GM08714 (cell line): ENCODE measurements around the gene GJC2.
"Not testable (repeated sequence)": the region's sequence is repeated elsewhere in the genome, so short reads cannot be mapped to it uniquely, and the experiment has no call there.

ENCODE experiments used
- H3K4me3 ChIP-seq: fragments of 200-500 bp; sonication (Bioruptor generic); 2 replicates; pipeline ENCODE4 v1.5.1; 2014; ENCODE audit warnings: mild to moderate bottlenecking, low read length, inconsistent platforms
- ZNF274 ChIP-seq: IDR thresholded peaks from 2 replicates; pipeline ENCODE4 v1.6.1; 2012; ENCODE audit warnings: mild to moderate bottlenecking, low read depth, low read length

The GJC2 gene

GRCh38 chr1:228184152-228184551, 34.4 kb downstream of the GJC2 start:
- H3K4me3 ChIP-seq: no peak overlapping the region

DNA sequence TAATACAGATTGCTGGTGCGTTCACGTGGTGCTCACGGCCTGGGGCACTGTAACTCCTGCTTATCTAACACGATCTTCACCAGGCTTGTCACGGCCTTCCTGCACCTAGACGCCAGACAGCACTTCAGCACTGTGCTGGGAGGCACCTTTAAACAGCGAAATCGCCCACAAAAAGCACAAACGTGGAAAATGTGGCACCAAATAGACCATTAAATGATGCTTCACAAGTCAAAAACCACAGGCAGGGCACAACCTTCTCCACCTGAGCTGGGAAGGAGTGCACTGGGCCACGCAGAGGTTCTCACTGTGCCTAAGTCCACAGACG, 35.9 kb downstream of the GJC2 start:
- no peak for TF ChIP-seq ZNF274
- no peak overlapping the region for H3K4me3 ChIP-seq

More at GRCh38 chr1:228184152-228184551, 34.4 kb downstream of the GJC2 start:
- no peak for TF ChIP-seq ZNF274

DNA sequence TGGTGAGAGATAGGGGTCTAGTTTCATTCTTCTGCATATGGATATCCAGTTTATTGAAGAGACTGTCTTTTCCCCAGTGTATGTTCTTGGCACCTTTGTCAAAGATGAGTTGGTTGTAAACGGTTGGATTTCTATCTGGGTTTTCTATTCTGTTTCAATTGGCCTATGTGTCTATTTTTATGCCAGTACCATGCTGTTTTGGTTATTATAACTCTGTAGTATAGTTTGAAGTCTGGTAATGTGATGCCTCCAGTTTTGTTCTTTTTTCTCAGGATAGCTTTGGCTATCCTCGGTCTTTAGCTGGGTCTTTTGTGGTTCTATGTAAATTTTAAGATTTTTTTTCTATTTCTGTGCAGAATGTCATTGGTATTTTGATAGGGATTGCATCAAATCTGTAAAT, 38.5 kb downstream of the GJC2 start:
- not testable (repeated sequence) for H3K4me3 ChIP-seq

DNA sequence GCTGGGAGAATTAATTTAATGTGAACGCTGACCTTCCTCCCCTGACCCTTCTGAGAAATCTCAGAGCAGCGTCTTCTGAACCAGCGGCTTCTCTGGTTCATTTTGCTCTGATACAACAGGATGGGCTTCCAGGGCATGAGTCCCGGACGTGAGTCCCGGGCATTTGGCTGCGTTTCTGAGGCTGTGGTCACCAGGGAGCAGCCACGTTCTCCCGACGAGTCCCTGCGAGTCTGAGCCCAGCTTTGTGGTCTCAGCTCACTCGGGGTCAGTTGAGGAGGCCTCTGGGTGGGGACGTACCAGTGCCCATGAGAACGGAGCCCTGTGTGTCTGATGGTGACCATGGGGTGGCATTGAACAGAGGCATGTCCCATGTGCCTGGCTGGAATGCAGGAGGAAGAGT, 40.5 kb downstream of the GJC2 start:
- no peak for TF ChIP-seq ZNF274
- H3K4me3 ChIP-seq: no peak overlapping the region

DNA sequence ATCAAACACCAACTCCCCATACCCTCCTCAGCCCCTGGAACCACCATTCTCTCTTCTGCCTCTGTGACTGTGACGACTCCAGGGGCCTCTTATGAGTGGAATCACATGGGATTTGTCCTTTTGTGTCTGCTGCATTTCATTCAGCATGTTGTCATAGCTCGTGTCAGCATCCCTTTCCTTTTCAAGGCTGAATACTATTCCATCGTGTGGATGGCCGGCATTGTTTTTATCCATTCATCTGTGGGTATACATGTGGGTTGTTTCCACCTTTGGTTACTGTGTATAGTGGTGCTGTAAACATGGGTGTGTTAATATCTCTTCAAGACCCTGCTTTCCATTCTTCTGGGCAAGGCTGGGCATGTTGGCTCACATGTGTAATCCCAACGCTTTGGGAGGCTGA, 41.0 kb downstream of the GJC2 start:
- no peak overlapping the region for H3K4me3 ChIP-seq
- no peak for TF ChIP-seq ZNF274

GRCh38 chr1:228194436-228194835, 44.7 kb downstream of the GJC2 start:
- no peak for TF ChIP-seq ZNF274
- no peak overlapping the region for H3K4me3 ChIP-seq

DNA sequence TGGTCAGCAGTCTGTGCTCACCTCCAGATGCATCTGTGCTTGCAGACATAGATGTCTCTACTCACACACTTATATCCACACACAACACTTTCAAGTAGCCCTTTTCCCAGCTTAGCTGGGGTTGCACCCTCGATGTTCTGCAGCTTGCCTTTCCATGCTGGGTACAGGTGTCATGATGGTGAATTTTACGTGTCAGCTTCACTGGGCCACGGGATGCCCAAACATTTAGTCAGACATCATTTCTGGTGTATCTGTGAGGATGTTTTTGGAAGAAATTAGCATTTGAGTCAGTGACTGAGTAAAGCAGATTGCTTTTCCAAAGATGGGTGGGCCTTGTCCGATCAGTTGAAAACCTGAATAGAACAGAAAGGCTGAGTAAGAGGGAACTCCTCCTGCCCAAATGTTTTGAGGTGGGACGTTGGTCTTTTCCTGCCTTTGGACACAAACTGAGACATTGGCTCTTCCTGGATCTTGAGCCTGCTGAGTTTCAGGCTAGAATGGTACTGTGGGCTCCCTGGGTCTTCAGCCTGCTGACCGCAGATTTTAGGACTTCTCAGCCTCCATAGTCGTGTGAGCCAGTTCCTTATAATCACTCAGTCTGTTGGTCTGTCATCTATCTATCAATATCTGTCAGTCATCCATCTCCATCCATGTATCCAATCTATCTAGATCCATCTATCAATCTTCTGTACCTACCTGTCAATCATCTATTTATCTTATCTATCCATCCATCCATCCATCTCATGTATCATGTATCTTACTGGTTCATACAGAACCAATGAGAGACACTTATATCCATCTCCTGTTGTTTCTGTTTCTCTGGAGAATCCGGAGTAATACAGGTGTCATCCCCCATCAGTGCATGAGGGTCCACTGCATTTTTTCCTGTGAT, 45.4 kb downstream of the GJC2 start:
- TF ChIP-seq ZNF274: no peak
- H3K4me3 ChIP-seq: no peak overlapping the region

- no peak overlapping the region for H3K4me3 ChIP-seq
- TF ChIP-seq ZNF274: no peak
These were observed 47.9 kb downstream of the GJC2 start for GRCh38 chr1:228197555-228198147.

DNA sequence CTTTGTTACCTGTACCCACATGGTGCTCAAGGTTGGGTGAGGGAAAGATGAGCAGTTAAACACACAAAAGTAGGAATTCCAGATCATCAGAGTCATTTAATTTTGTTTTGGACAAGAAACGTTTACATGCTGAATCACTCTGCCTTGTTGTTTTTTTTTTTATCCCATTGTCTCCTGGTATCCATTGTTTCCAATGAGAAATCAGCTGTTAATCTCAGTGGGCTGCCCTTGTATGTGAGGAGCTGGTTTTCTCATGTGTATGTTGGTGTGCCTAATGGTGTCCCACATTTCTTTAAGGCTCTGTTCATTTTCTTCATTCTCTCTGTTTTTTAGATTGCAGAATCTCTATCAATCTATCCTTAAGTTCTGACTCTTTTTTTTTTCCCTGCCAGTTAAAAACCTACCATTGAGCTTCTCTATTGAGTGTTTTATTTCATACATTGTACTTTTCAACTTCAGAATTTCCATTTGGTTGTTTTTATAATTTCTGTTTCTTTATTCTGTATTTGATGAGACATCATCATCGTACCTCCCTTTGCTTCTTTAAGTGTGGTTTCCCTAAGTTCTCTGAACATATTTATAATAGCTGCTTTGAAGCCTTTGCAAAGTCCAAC, 49.4 kb downstream of the GJC2 start:
- no peak overlapping the region; the same call in 1 of the 2 replicates for H3K4me3 ChIP-seq
- TF ChIP-seq ZNF274: no peak

DNA sequence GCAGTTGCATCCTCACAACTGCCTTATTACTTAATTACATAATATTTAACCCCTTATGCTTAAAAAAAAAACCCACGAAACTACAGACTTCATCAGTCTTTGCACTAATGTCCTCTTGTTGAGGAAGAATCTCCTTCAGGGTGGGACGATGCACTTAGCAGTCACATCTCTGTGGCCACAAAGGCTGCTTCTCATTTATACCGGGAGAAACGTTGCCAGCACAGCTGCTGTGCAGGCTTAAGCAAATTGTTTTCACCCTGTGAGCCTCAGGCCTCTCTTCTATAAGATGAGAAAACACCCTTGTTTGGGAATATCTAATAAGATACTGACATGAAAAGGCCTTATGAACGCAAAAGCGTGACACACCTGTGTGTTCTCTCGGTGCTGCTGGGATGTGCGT, 55.2 kb downstream of the GJC2 start:
- no peak for TF ChIP-seq ZNF274
- no peak overlapping the region for H3K4me3 ChIP-seq

DNA sequence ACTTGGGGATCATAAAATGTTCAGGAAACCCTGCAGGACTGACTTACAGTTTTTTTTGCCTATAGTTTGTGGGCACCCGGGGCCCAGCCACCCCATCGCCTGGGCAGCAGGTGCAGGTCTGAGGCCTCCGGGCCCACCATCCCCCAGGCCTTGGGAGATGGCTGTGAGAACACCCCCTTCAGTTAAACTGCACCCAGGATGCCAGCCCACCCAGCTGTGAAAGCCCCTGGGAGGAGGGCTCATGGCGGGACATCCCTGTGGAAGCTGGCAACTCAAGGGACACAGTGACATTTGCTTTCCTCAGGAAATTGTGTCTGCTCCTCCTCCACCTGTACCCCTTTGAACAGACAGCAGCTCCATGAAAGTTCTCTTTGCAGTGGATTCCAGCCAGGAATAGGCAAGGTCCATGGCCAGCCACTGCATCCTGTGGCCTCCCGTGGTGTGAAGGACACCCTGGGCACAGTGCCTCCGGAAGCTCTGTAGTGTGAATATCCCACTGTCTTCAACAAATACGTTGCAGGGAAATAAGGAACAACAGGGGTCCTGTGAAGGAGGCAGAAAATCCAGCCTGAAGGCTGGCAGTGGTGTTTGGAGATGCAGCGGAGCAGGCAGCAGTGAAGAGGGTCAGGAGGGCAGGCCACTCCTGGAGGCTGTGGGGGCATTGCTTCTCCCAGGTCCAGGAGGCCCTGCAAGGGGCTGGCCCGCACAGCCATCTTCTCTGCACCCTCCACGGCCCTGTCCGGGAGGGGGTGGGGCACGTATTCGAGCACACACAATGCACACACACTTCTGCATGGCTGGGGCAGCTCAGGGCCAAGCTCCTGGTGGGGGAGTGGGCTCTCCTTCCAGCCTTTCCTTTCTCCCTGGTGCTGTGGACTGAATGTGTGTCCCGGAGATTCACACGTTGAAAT, 56.1 kb downstream of the GJC2 start:
- no peak for TF ChIP-seq ZNF274
- H3K4me3 ChIP-seq: no peak overlapping the region

GRCh38 chr1:228206582-228207351, 57.0 kb downstream of the GJC2 start:
- TF ChIP-seq ZNF274: no peak

DNA sequence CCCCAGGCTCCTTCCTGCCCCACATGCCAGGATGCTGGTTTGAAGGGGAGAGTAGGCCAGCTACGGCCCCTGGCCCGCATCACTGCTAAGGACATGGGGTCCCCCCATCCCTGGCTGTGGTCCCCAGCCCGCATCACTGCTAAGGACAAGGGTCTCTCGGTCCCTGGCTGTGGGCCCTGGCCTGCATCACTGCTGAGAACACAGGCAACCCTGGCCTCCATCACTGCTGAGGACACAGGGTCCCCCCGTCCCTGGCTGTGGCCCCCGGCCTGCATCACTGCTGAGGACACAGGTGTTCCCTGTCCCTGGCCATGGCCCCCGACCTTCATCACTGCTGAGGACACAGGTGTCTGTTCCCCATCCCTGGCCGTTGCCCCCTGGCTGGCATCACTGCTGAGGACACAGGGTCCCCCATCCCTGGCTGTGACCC, 57.7 kb downstream of the GJC2 start:
- H3K4me3 ChIP-seq: no peak overlapping the region
- TF ChIP-seq ZNF274: no peak

More at GRCh38 chr1:228206582-228207351, 57.0 kb downstream of the GJC2 start:
- no peak overlapping the region for H3K4me3 ChIP-seq
